GM10248 (cell line): ENCODE data around the gene ATP6V0A1.
A peak's percentile ranks its signal among the peaks of the same experiment; 100 is the strongest.

Experiments used
- CTCF ChIA-PET: fragments of 300-600 bp; sonication (Branson Sonifier 250); formaldehyde crosslinking; extraction: SDS; loops from one replicate; lab custom pipeline; 2021; ENCODE audit warnings: antibody characterized with exemption; lab: Yijun Ruan, JAX
- POLR2A ChIA-PET: fragments of 350-650 bp; sonication (Branson Sonifier 250); formaldehyde crosslinking; extraction: SDS; loops from one replicate; lab custom pipeline; 2020; ENCODE audit warnings: antibody characterized with exemption; lab: Yijun Ruan, JAX
- DNase-seq: peaks from one replicate; pipeline ENCODE4 v3.0.0; 2012; ENCODE audit errors: extremely low spot score
- CTCF ChIP-seq: IDR thresholded peaks from 2 replicates; pipeline ENCODE4 v1.5.1; 2012; ENCODE audit warnings: mild to moderate bottlenecking, low read depth; ENCODE audit errors: extremely low read depth, missing control alignments, control extremely low read depth

The ATP6V0A1 gene

GRCh38 chr17:42514279-42514678, 55.6 kb downstream of the ATP6V0A1 start:
- no peak for DNase-seq
- ChIA-PET POLR2A (interaction anchor here (0.5 kb wide), 1 partner anchor 343 kb away, joined by 5 read pairs; no protein-coding TSS in a partner anchor), CTCF (interaction anchor here (0.7 to 1.7 kb wide), 10 partner anchors 8 to 156 kb away, joined by 3 to 7 read pairs (median 4); no protein-coding TSS in a partner anchor)
- no peak for TF ChIP-seq CTCF

GRCh38 chr17:42514867-42515266, 56.2 kb downstream of the ATP6V0A1 start:
- POLR2A ChIA-PET, result interaction anchor here (0.5 to 0.6 kb wide), 2 partner anchors 73 to 343 kb away, joined by 5 read pairs; no protein-coding TSS in a partner anchor
- CTCF ChIA-PET, result interaction anchor here (0.7 to 1.7 kb wide), 9 partner anchors 9 to 156 kb away, joined by 3 to 7 read pairs (median 3); no protein-coding TSS in a partner anchor
- no peak for DNase-seq
- no peak for TF ChIP-seq CTCF

- ChIA-PET CTCF (interaction anchor here (0.5 to 4.6 kb wide), 23 partner anchors 8 to 492 kb away, joined by 3 to 29 read pairs (median 3); no protein-coding TSS in a partner anchor), POLR2A (interaction anchor here (0.9 kb wide), 1 partner anchor 19 kb away, joined by 3 read pairs; the partner anchor contains the start of gene NAGLU)
- peak; percentile 95 for TF ChIP-seq CTCF
- DNase-seq, result peak; percentile 84
Measured at GRCh38 chr17:42517516-42517915, 58.8 kb downstream of the ATP6V0A1 start.

GRCh38 chr17:42518046-42518754, 59.5 kb downstream of the ATP6V0A1 start:
- ChIA-PET CTCF (interaction anchor here (0.5 to 4.6 kb wide), 26 partner anchors 8 to 493 kb away, joined by 3 to 29 read pairs (median 3); no protein-coding TSS in a partner anchor), POLR2A (interaction anchor here (0.9 kb wide), 1 partner anchor 18 kb away, joined by 3 read pairs; the partner anchor contains the start of gene NAGLU)
- TF ChIP-seq CTCF, result no peak
- DNase-seq, result no peak

GRCh38 chr17:42518755-42519545, 60.3 kb downstream of the ATP6V0A1 start:
- TF ChIP-seq CTCF, result no peak
- POLR2A ChIA-PET, result no interaction called here
- CTCF ChIA-PET, result interaction anchor here (1.1 to 4.6 kb wide), 12 partner anchors 8 to 297 kb away, joined by 3 to 29 read pairs (median 4); no protein-coding TSS in a partner anchor
- no peak for DNase-seq
